IMR-90 (cell line): ENCODE measurements around the gene CYTH1. TPM values are rescaled to one million over a fixed set of nuclear protein-coding genes. Genes with fewer than 3 reads are reported as not detected.

Experiments used
- ATAC-seq: fragments of 200-7000 bp; cut with Tn5 transposase; 2 replicates; pipeline ENCODE4 v1.9.1; 2020; ENCODE audit warnings: low read depth, mild to moderate bottlenecking, moderate library complexity
- BruUV-seq: library from RNA; stranded (reverse); fragments of 400-500 nt; replicated peaks from 2 replicates; lab custom pipeline; 2021; lab: Mats Ljungman, UMichigan
- CTCF ChIA-PET: fragments of 300-600 bp; formaldehyde crosslinking; extraction: SDS; loops from one replicate; lab custom pipeline; 2021; ENCODE audit warnings: antibody characterized with exemption; lab: Yijun Ruan, JAX
- POLR2A ChIA-PET: fragments of 300-600 bp; sonication (Branson Sonifier 250); formaldehyde crosslinking; loops from one replicate; lab custom pipeline; 2022; ENCODE audit warnings: antibody characterized with exemption; ENCODE audit not compliant: unreplicated experiment; lab: Charles Lee
- DNase-seq: peaks from one replicate; pipeline ENCODE4 v3.0.0; 2013
- H2AFZ ChIP-seq: replicated peaks from 2 replicates; pipeline ENCODE3; 2013; ENCODE audit warnings: low read length, mild to moderate bottlenecking; ENCODE audit not compliant: poor library complexity
- H2AK5ac ChIP-seq: 2 replicates; pipeline ENCODE4 v1.6.1; 2013; ENCODE audit warnings: low read depth, low read length, inconsistent platforms
- H2AK9ac ChIP-seq: replicated peaks from 2 replicates; pipeline ENCODE3; 2013; ENCODE audit warnings: mild to moderate bottlenecking, low read depth, low read length, moderate library complexity; ENCODE audit not compliant: poor library complexity
- H2BK120ac ChIP-seq: 2 replicates; pipeline ENCODE4 v1.6.1; 2013; ENCODE audit warnings: low read depth, low read length, inconsistent platforms
- H2BK15ac ChIP-seq: 3 replicates; pipeline ENCODE4 v1.6.1; 2013; ENCODE audit warnings: low read depth, low read length, inconsistent platforms
- H2BK20ac ChIP-seq: 2 replicates; pipeline ENCODE4 v1.6.1; 2013; ENCODE audit warnings: low read depth, mild to moderate bottlenecking, inconsistent platforms, low read length, moderate library complexity
- H2BK5ac ChIP-seq: 2 replicates; pipeline ENCODE4 v1.6.1; 2013; ENCODE audit warnings: mild to moderate bottlenecking, low read depth, low read length, inconsistent platforms; ENCODE audit not compliant: poor library complexity, severe bottlenecking
- H3K14ac ChIP-seq: replicated peaks from 2 replicates; pipeline ENCODE4 v1.6.1; 2013; ENCODE audit warnings: low read depth, low read length, inconsistent platforms
- H3K18ac ChIP-seq: 2 replicates; pipeline ENCODE4 v1.6.1; 2013; ENCODE audit warnings: low read depth, low read length, control low read depth
- H3K23ac ChIP-seq: 2 replicates; pipeline ENCODE4 v1.6.1; 2013; ENCODE audit warnings: low read depth, low read length, inconsistent platforms
- H3K27ac ChIP-seq: 2 replicates; pipeline ENCODE4 v1.5.1; 2013; ENCODE audit warnings: mild to moderate bottlenecking, control low read depth, low read length; ENCODE audit not compliant: insufficient read depth
- H3K27me3 ChIP-seq: 2 replicates; pipeline ENCODE4 v1.6.1; 2013; ENCODE audit warnings: low read length; ENCODE audit not compliant: control insufficient read depth, insufficient read depth
- H3K36me3 ChIP-seq: 2 replicates; pipeline ENCODE4 v1.6.1; 2013; ENCODE audit warnings: low read length, mixed read lengths; ENCODE audit not compliant: control insufficient read depth, insufficient read depth
- H3K4ac ChIP-seq: 2 replicates; pipeline ENCODE4 v1.6.1; 2013; ENCODE audit warnings: low read depth, low read length, inconsistent platforms
- H3K4me1 ChIP-seq: 2 replicates; pipeline ENCODE4 v1.6.1; 2013; ENCODE audit warnings: low read length, mixed read lengths; ENCODE audit not compliant: control insufficient read depth, insufficient read depth
- H3K4me2 ChIP-seq: 2 replicates; pipeline ENCODE4 v1.6.1; 2013; ENCODE audit warnings: low read depth, mild to moderate bottlenecking, control low read depth, low read length, moderate library complexity
- H3K4me3 ChIP-seq: 2 replicates; pipeline ENCODE4 v1.5.1; 2013; ENCODE audit warnings: low read depth, mild to moderate bottlenecking, control low read depth, low read length, moderate library complexity; ENCODE audit not compliant: insufficient read depth
- H3K56ac ChIP-seq: 2 replicates; pipeline ENCODE4 v1.6.1; 2013; ENCODE audit warnings: low read length, inconsistent platforms; ENCODE audit not compliant: insufficient read depth; ENCODE audit errors: extremely low read depth
- H3K79me1 ChIP-seq, 2 experiments: 2 replicates each; pipeline ENCODE4 v1.6.1; 2013; ENCODE audit warnings: low read length in 2 of 2, inconsistent platforms in 1 of 2, low read depth in 1 of 2
- H3K9ac ChIP-seq: 2 replicates; pipeline ENCODE4 v1.6.1; 2013; ENCODE audit warnings: low read depth, low read length, control low read depth
- H3K9me1 ChIP-seq: 2 replicates; pipeline ENCODE4 v1.6.1; 2013; ENCODE audit warnings: low read length, inconsistent platforms; ENCODE audit not compliant: insufficient read depth
- H3K9me3 ChIP-seq: 2 replicates; pipeline ENCODE4 v1.6.1; 2013; ENCODE audit warnings: low read length; ENCODE audit not compliant: control insufficient read depth, insufficient read depth
- H4K20me1 ChIP-seq: 2 replicates; pipeline ENCODE4 v1.6.1; 2013; ENCODE audit warnings: low read length, inconsistent platforms; ENCODE audit not compliant: insufficient read depth
- H4K5ac ChIP-seq: 2 replicates; pipeline ENCODE4 v1.6.1; 2013; ENCODE audit warnings: mild to moderate bottlenecking, low read depth, low read length, control low read depth
- H4K8ac ChIP-seq, 2 experiments: 2 replicates each; pipeline ENCODE4 v1.6.1; 2013; ENCODE audit warnings: low read depth in 2 of 2, low read length in 2 of 2, control low read depth in 1 of 2, inconsistent platforms in 1 of 2
- H4K91ac ChIP-seq: 2 replicates; pipeline ENCODE4 v1.6.1; 2013; ENCODE audit warnings: low read depth, low read length, inconsistent platforms; ENCODE audit not compliant: insufficient read depth
- CEBPB ChIP-seq: IDR thresholded peaks from 2 replicates; pipeline ENCODE4 v1.6.1; 2012; ENCODE audit warnings: low read depth, low read length, improper control_type of control experiment
- CHD1 ChIP-seq: IDR thresholded peaks from 2 replicates; pipeline ENCODE4 v1.6.1; 2012; ENCODE audit warnings: low read depth, low read length, improper control_type of control experiment
- ELK1 ChIP-seq: fragments of 150-350 bp; IDR thresholded peaks from 2 replicates; pipeline ENCODE4 v1.6.1; 2016; ENCODE audit warnings: low read depth, mild to moderate bottlenecking, low read length, moderate library complexity, borderline replicate concordance
- MAFK ChIP-seq: IDR thresholded peaks from 2 replicates; pipeline ENCODE4 v1.6.1; 2012; ENCODE audit warnings: low read depth, low read length, improper control_type of control experiment
- MAZ ChIP-seq: IDR thresholded peaks from 2 replicates; pipeline ENCODE4 v1.6.1; 2012; ENCODE audit warnings: low read depth, mild to moderate bottlenecking, low read length, improper control_type of control experiment, moderate library complexity, borderline replicate concordance
- NFE2L2 ChIP-seq: fragments of 150-350 bp; IDR thresholded peaks from 2 replicates; pipeline ENCODE4 v1.6.1; 2016; ENCODE audit warnings: low read depth, mild to moderate bottlenecking, low read length
- RAD21 ChIP-seq: IDR thresholded peaks from 2 replicates; pipeline ENCODE4 v1.6.1; 2012; ENCODE audit warnings: low read length, improper control_type of control experiment
- RCOR1 ChIP-seq: IDR thresholded peaks from 2 replicates; pipeline ENCODE4 v1.6.1; 2012; ENCODE audit warnings: mild to moderate bottlenecking, low read length, improper control_type of control experiment; ENCODE audit not compliant: insufficient replicate concordance
- RFX5 ChIP-seq: IDR thresholded peaks from 2 replicates; pipeline ENCODE4 v1.8.0; 2012; ENCODE audit warnings: low read depth, mild to moderate bottlenecking, low read length, moderate library complexity
- SMC3 ChIP-seq: fragments of 150-350 bp; IDR thresholded peaks from 2 replicates; pipeline ENCODE4 v1.6.1; 2016; ENCODE audit warnings: low read depth, mild to moderate bottlenecking, antibody characterized with exemption, low read length, moderate library complexity
- WGBS, 2 experiments: methylation state at CpG; one replicate each; pipeline versions ENCODE4 v1.1.5 to v1.1.7; 2013; ENCODE audit warnings: missing lambda C conversion rate in 2 of 2; ENCODE audit not compliant: insufficient read length in 1 of 2; ENCODE audit errors: extremely low coverage in 2 of 2; 5-methylcytosine and 5-hydroxymethylcytosine counted together
- dilution Hi-C: fragments of 300-500 bp; cut with HindIII; formaldehyde crosslinking; loops from one replicate; pipeline ENCODE4 v1.14.3; 2018; ENCODE audit warnings: low sequenced_read_pairs; ENCODE audit not compliant: unreplicated experiment
- in situ Hi-C: fragments of 300-500 bp; cut with MboI; formaldehyde crosslinking; loops from 3 replicates; pipeline ENCODE4 v1.14.3; 2019; ENCODE audit warnings: low sequenced_read_pairs, inconsistent platforms, mixed read lengths
- intact Hi-C: fragments of 100-400 bp; cut with micrococcal nuclease; formaldehyde crosslinking; loops from 2 replicates; pipeline ENCODE4 v1.10.0; 2022
- polyA plus RNA-seq, 3 experiments: library from polyadenylated mRNA; depleted of rRNA; stranded (reverse); fragments of >200 nt; gene quantifications; 2 replicates each; pipeline ENCODE4 v1.2.3, GENCODE V29; 2012; ENCODE audit warnings: low replicate concordance in 1 of 3
- total RNA-seq: library from RNA; depleted of rRNA; stranded (reverse); fragments of >200 nt; gene quantifications from 2 replicates; pipeline ENCODE4 v1.2.3, GENCODE V29; 2012
- TF ChIP-seq, protein P1 (sequence below): fragments of 150-350 bp; IDR thresholded peaks from 2 replicates; pipeline ENCODE4 v1.6.1; 2017; ENCODE audit warnings: mild to moderate bottlenecking, antibody characterized with exemption, low read length, low read depth

The CYTH1 gene
- total and polyA plus RNA-seq, 2 of the 4 experiments (the other 2 are of a cell fraction) = 7.9 to 12.4 TPM

GRCh38 chr17:78673395-78673794, 108.7 kb downstream of the CYTH1 start:
- Histone ChIP-seq H2AFZ (no peak overlapping the region), H4K20me1 (no peaks in the 10 kb centered on the region), H3K9ac (no peak overlapping the region), H3K9me1 (peaks cover 6% of the 10 kb centered on the region; the same call in 1 of the 2 replicates), H4K8ac (no peak overlapping the region), H2AK5ac (no peak overlapping the region), H3K23ac (no peak overlapping the region), H3K27me3 (no peaks in the 10 kb centered on the region), H3K56ac (no peak overlapping the region), H3K14ac (no peak overlapping the region), H3K9me3 (no peaks in the 10 kb centered on the region), H3K4ac (no peak overlapping the region), H3K36me3 (peaks cover 18% of the 10 kb centered on the region; the same call in 1 of the 2 replicates), H2AK9ac (no peak overlapping the region), H4K5ac (no peak overlapping the region), H3K4me1 (peaks cover 2% of the 10 kb centered on the region; the same call in 1 of the 2 replicates), H2BK20ac (no peak overlapping the region), H3K4me3 (no peak overlapping the region), H3K18ac (no peak overlapping the region), H4K91ac (no peak overlapping the region), H2BK15ac (no peak overlapping the region; the same call in 2 of the 3 replicates), H3K79me1 (peaks cover 0 to 4% of the 10 kb centered on the region in 2 experiments; a peak in 1 of 4 replicates), H3K4me2 (no peak overlapping the region), H3K27ac (no peak overlapping the region), H2BK5ac (no peak overlapping the region), H2BK120ac (no peak overlapping the region)
- TF ChIP-seq CHD1 = no peak
- no peak for TF ChIP-seq SMC3
- no peak for TF ChIP-seq RAD21
- TF ChIP-seq CEBPB = no peak
- no peak for TF ChIP-seq MAZ
- TF ChIP-seq RCOR1 = no peak
- TF ChIP-seq, protein P1, sequence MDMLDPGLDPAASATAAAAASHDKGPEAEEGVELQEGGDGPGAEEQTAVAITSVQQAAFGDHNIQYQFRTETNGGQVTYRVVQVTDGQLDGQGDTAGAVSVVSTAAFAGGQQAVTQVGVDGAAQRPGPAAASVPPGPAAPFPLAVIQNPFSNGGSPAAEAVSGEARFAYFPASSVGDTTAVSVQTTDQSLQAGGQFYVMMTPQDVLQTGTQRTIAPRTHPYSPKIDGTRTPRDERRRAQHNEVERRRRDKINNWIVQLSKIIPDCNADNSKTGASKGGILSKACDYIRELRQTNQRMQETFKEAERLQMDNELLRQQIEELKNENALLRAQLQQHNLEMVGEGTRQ = no peak
- TF ChIP-seq ELK1 = no peak
- no peak for TF ChIP-seq MAFK
- TF ChIP-seq RFX5 = no peak
- no peak for TF ChIP-seq NFE2L2
- DNase-seq = no peak
- ChIA-PET POLR2A (interaction anchor here (0.6 kb wide), 1 partner anchor 36 kb away, joined by 3 read pairs; no protein-coding TSS in a partner anchor), CTCF (interaction anchor here (1.0 kb wide), 1 partner anchor 35 kb away, joined by 3 read pairs; no protein-coding TSS in a partner anchor)
- no peak for ATAC-seq
- 100% methylated on average over 1 of the region's 7 CpGs; no CpG with 5 or more reads in 1 of the 2 experiments for WGBS, 2 experiments
- no TSS peak for BruUV-seq
- dilution Hi-C loops (no loop called here), in situ Hi-C loops (no loop called here), intact Hi-C loops (no loop called here)
